Measurements from ENCODE around the gene UBE2G2.

Gene UBE2G2, protein sequence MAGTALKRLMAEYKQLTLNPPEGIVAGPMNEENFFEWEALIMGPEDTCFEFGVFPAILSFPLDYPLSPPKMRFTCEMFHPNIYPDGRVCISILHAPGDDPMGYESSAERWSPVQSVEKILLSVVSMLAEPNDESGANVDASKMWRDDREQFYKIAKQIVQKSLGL

DNA sequence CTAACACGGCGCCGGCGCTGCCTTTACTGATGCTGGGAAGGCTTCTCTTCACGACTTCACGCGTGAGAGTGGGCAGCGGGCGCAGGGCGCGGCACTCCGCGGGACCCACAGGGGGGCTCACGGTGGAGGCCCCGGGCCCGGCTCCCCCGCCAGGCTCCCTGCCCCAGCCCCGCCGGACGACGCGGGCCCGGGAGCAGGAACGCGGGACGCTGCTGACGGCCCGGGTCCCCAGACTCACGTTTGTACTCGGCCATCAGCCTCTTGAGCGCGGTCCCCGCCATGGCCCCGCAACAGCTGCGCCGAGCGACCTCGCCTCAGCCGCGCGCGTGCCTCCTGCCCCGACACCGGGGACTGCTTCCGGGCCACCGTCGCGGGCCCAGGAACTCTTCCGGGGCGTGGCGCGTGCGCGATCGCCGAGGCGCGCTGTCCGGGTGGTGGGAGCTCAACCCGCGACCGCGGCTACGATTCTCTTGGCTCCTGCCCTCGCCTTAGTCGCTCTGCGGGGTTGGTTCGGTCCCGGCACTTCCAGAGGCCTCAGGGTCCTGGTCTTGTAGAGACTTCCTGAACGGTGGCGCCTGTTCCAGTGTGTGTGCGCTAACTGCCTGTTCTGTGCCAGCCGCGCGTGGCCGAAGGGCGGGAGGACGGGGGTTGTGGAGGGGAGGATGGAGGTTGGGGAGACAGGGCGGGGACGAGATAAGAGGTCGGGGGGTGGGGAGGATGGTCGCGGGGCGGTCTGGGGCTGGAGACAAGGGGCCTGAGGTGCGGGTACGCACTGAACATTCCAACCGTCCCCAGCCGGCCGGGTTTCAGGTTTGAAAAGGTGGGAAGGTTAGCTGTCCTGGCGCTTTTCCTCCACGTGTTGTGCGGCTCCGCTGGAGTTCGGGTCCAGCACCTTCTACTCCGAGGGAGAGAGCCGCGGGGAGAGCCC, at the start of gene UBE2G2:
Gene UBE2G2 (minus strand): TSS at position 353 of the 928 bp plus-strand sequence. CDS start 72 bp downstream, at position 281.
- Histone ChIP-seq H3K36me3 (ENCODE audit: control insufficient read depth in 2 of 2, insufficient read depth in 2 of 2, low read length in 2 of 2) (peaks cover 20 to 35% of the 10 kb centered on the region in 2 donors), H3K4me1 (ENCODE audit: control insufficient read depth in 2 of 2, insufficient read depth in 2 of 2, low read length in 2 of 2) (peaks cover 21 to 23% of the 10 kb centered on the region in 2 donors), H3K9me3 (ENCODE audit: control insufficient read depth in 2 of 2, low read length in 2 of 2) (no peaks in the 10 kb centered on the region), H3K4me3 (ENCODE audit: low read length in 2 of 2) (peak within 1 kb of the TSS; percentile 74 to 85), H3K9ac (ENCODE audit: low read depth in 1 of 2, low read length in 2 of 2) (peak within 1 kb of the TSS; percentile 68 to 84), H3K27me3 (ENCODE audit: control insufficient read depth in 2 of 2, insufficient read depth in 2 of 2, low read length in 2 of 2) (no peaks in the 10 kb centered on the region), H3K27ac (ENCODE audit: low read depth in 2 of 2, low read length in 2 of 2) (peak within 1 kb of the TSS; percentile 61 to 75)

DNA sequence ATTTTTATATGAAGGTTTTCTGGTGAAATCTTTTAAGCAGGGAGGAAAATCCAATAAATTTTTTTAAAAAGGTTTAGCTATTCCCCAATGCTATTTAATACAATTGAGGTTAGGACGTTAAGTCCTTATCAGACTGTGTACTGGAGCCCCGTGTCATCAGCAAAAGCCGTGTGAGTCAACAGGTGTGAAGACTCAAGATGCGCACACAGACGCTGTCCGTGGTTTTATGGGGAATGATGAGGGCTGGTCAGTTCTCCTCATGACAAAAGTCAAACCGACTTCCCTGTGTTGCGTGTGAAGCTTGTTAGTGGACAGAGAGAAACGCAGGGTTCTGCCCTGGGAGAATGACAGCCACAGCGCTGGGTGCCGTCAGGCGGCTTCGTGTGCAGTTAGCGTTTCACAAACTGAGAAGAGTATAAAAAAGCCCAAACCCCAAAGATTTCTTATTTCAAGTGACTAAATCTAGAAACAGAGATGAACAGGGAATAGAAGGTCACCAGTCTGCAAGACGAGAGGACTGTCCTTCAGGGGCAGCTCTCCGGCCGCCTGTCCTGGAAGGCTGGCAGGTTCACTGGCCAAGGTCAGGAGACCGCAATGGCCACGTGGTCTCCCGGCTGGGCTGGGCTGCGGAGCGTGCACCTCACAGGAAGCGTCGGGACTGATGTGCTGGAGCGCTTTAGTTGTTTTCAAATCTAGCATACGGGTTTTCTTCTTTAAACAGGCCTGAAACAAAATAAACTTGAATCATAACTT, 49.5 kb upstream of the UBE2G2 start:
- Histone ChIP-seq H3K4me1 (ENCODE audit: control insufficient read depth in 2 of 2, insufficient read depth in 2 of 2, low read length in 2 of 2) (peaks cover 42 to 55% of the 10 kb centered on the region in 2 donors), H3K27me3 (ENCODE audit: control insufficient read depth in 2 of 2, insufficient read depth in 2 of 2, low read length in 2 of 2) (no peaks in the 10 kb centered on the region), H3K9me3 (ENCODE audit: control insufficient read depth in 2 of 2, low read length in 2 of 2) (no peaks in the 10 kb centered on the region), H3K36me3 (ENCODE audit: control insufficient read depth in 2 of 2, insufficient read depth in 2 of 2, low read length in 2 of 2) (peaks cover 39 to 49% of the 10 kb centered on the region in 2 donors), H3K4me3 (ENCODE audit: low read length in 2 of 2) (no peak overlapping the region), H3K9ac (ENCODE audit: low read depth in 1 of 2, low read length in 2 of 2) (no peak overlapping the region), H3K27ac (ENCODE audit: low read depth in 2 of 2, low read length in 2 of 2) (no peak overlapping the region)

DNA sequence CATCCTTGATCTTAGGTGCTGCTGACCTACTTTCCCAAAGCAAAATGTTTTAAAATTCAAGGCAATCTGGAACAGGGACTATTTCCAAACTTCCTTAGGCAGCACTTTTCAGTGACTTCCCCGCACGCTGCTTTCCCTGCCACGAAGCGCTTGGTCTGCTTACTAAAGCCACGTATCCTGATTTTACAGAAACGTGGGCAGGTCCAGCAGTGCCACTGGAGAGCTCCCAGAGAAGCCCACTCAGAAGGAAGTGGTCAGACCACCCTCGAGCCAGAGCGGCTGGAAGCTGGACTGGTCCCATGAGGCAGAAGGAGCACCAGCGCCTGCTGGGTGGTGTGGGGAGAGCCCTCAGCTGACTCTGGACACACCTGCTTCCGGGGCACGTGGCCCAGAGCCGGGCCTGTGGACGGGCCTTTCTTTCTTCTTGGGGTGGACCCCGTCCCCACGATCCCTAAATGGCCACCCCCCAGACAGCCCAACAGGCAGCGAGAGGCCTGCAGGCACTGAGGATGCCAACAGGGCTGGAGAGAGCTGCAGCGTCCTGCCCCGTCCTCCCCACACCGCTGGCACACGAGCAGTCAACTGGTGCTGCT, 48.7 kb upstream of the UBE2G2 start:
- no peak overlapping the region for H3K4me3 ChIP-seq (ENCODE audit: low read length in 2 of 2)
- peaks cover 31 to 41% of the 10 kb centered on the region in 2 donors for H3K36me3 ChIP-seq (ENCODE audit: control insufficient read depth in 2 of 2, insufficient read depth in 2 of 2, low read length in 2 of 2)
- H3K4me1 ChIP-seq (ENCODE audit: control insufficient read depth in 2 of 2, insufficient read depth in 2 of 2, low read length in 2 of 2) = peaks cover 50 to 63% of the 10 kb centered on the region in 2 donors
- no peaks in the 10 kb centered on the region for H3K27me3 ChIP-seq (ENCODE audit: control insufficient read depth in 2 of 2, insufficient read depth in 2 of 2, low read length in 2 of 2)
- peak overlapping the region; percentile 6 to 23 for H3K9ac ChIP-seq (ENCODE audit: low read depth in 1 of 2, low read length in 2 of 2)
- peak overlapping the region; percentile 76 to 78 for H3K27ac ChIP-seq (ENCODE audit: low read depth in 2 of 2, low read length in 2 of 2)
- no peaks in the 10 kb centered on the region for H3K9me3 ChIP-seq (ENCODE audit: control insufficient read depth in 2 of 2, low read length in 2 of 2)

DNA sequence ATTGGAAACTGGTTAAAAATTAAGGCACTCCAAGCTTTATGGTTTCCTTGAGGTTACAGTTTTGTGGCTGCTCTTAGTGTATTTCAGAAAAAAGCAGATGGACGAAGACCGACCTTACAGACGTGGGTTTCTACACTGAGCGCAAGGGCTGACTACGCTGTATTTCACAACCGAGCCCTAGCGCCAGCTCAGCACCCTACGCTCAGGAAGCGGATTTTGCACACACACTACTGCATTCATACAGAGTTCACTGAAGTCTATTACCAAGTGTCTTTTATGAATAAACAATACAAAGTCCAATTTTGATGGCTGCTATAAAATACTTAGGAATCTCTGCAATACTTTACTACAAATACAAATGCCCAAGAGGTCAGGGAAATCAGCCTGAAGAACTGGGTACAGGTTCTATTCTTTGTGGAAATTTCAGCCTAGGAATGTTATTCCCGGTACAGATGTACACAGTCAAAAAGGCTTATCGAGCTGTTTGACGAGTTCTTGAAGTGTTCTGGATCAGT, 48.1 kb upstream of the UBE2G2 start:
- Histone ChIP-seq H3K9ac (ENCODE audit: low read depth in 1 of 2, low read length in 2 of 2) (peak overlapping the region in 1 of 2 donors; percentile 23), H3K9me3 (ENCODE audit: control insufficient read depth in 2 of 2, low read length in 2 of 2) (no peaks in the 10 kb centered on the region), H3K36me3 (ENCODE audit: control insufficient read depth in 2 of 2, insufficient read depth in 2 of 2, low read length in 2 of 2) (peaks cover 25 to 35% of the 10 kb centered on the region in 2 donors), H3K4me1 (ENCODE audit: control insufficient read depth in 2 of 2, insufficient read depth in 2 of 2, low read length in 2 of 2) (peaks cover 52 to 65% of the 10 kb centered on the region in 2 donors), H3K27ac (ENCODE audit: low read depth in 2 of 2, low read length in 2 of 2) (peak overlapping the region; percentile 76 to 78), H3K27me3 (ENCODE audit: control insufficient read depth in 2 of 2, insufficient read depth in 2 of 2, low read length in 2 of 2) (no peaks in the 10 kb centered on the region), H3K4me3 (ENCODE audit: low read length in 2 of 2) (peak overlapping the region in 1 of 2 donors; percentile 27)

DNA sequence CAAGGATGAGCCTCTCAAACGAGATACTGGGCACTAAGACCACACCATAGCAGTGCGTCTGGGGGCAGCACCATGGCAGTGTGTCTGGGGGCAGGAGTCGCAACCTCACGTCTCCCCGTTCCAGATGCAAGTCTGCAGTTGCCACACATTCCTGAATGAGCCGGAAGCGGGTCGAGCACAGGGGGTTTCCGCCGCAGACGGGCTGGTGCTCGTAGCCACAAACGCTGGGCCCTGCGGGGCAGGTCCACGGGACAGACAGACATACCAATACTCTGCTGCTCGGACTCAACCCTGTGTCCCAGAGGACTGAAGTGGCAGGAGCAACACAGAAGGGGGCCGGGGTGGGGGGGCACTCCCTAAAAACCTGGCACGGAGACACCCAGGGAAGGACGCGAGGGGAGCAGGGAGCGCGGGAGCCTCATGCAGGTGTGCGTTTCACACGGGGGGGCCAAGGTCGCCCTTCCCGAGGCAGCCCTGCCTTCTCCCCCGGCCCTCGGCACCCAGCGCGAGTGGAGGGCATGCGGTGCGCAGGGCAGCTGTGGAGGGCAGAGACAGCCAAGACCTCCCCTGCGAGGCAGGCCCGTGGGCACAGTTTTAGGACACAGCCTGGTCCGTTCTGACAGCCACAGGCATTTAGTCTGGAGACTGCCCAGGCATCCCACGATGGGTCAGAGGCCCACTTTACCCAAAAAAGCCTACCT, 47.4 kb upstream of the UBE2G2 start:
- Histone ChIP-seq H3K4me1 (ENCODE audit: control insufficient read depth in 2 of 2, insufficient read depth in 2 of 2, low read length in 2 of 2) (peaks cover 52 to 63% of the 10 kb centered on the region in 2 donors), H3K27me3 (ENCODE audit: control insufficient read depth in 2 of 2, insufficient read depth in 2 of 2, low read length in 2 of 2) (no peaks in the 10 kb centered on the region), H3K36me3 (ENCODE audit: control insufficient read depth in 2 of 2, insufficient read depth in 2 of 2, low read length in 2 of 2) (peaks cover 18 to 29% of the 10 kb centered on the region in 2 donors), H3K9ac (ENCODE audit: low read depth in 1 of 2, low read length in 2 of 2) (peak overlapping the region in 1 of 2 donors; percentile 14), H3K9me3 (ENCODE audit: control insufficient read depth in 2 of 2, low read length in 2 of 2) (no peaks in the 10 kb centered on the region), H3K4me3 (ENCODE audit: low read length in 2 of 2) (peak overlapping the region in 1 of 2 donors; percentile 27), H3K27ac (ENCODE audit: low read depth in 2 of 2, low read length in 2 of 2) (peak overlapping the region; percentile 76 to 78)

DNA sequence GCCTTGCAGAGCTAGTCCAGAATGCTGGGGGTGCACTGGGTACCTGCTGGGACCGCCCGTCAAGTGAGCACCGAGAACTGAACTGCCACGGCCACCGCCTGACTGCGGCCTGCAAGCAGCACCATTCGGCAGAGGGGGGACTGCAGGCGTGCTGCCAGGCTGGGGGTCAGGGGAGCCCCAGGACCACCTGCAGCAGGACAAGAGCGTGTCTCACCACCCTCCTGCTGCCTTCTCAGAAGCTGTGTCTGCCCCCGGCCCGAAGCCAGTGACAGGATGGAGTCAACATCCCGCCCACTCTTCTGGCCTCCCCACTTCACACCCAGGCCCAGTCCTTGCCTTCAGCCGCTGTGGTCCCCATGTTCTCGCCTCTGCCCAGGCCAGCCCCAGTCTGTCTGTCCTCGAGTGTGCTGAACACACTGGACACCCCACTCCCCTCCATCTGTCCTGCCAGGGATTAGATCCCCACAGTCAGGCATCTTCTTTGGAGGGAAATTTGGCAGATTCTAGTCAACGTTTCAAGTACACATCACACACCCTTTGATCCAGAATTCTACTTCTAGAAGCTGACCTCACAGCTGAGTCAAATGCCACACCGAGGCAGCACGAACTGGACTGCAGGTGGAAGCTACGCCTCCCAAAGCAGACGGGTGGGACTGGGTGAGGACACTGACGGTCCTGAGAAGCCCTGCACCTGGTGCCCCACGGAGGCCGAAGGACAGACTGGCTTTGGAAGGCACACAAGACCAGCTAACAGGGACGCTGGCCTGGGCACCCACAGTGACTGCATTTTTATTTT, 45.8 kb upstream of the UBE2G2 start:
- Histone ChIP-seq H3K9me3 (ENCODE audit: control insufficient read depth in 2 of 2, low read length in 2 of 2) (no peaks in the 10 kb centered on the region), H3K27ac (ENCODE audit: low read depth in 2 of 2, low read length in 2 of 2) (no peak overlapping the region), H3K36me3 (ENCODE audit: control insufficient read depth in 2 of 2, insufficient read depth in 2 of 2, low read length in 2 of 2) (peaks cover 16 to 23% of the 10 kb centered on the region in 2 donors), H3K4me1 (ENCODE audit: control insufficient read depth in 2 of 2, insufficient read depth in 2 of 2, low read length in 2 of 2) (peaks cover 46 to 52% of the 10 kb centered on the region in 2 donors), H3K27me3 (ENCODE audit: control insufficient read depth in 2 of 2, insufficient read depth in 2 of 2, low read length in 2 of 2) (peaks cover 0 to 4% of the 10 kb centered on the region in 2 donors), H3K9ac (ENCODE audit: low read depth in 1 of 2, low read length in 2 of 2) (no peak overlapping the region), H3K4me3 (ENCODE audit: low read length in 2 of 2) (no peak overlapping the region)

DNA sequence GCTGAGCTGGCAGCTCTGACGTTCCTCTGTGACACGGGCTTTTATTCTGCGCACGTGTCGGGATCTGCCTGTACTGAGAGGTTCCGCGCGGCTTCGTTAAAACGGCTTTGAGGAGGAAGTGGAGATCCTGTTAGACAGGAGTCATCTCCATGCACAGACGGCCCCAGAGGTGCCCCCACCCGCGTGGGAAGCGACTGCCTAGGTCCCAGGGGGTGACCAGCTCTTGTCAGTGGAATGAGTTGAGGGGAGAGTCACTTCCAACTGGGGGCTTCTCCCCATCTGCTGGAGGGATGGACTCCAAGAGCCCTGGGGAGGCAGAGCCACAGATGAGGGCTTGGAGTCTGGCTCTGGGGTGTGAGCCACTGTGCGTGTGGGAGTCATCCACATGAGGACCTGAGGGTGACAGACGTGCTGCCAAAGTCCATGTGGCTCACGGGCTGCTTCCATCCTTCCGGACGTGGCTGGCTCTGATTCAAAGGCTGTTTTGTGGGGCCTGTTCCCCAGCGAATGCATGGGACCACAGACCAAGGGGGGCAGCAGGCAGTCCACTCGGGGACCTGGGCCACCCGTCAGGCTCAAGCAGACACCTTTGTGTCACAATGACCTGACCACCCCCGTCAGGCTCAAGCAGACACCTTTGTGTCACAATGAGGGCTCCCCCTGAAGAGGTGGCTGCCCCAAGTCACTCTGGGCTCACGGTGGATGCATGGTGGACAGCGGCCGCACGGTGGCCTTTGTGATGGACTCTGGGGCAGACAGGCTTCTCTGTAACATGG, 45.1 kb upstream of the UBE2G2 start:
- Histone ChIP-seq H3K9me3 (ENCODE audit: control insufficient read depth in 2 of 2, low read length in 2 of 2) (no peaks in the 10 kb centered on the region), H3K4me3 (ENCODE audit: low read length in 2 of 2) (peak overlapping the region in 1 of 2 donors; percentile 57), H3K4me1 (ENCODE audit: control insufficient read depth in 2 of 2, insufficient read depth in 2 of 2, low read length in 2 of 2) (peaks cover 45 to 51% of the 10 kb centered on the region in 2 donors), H3K36me3 (ENCODE audit: control insufficient read depth in 2 of 2, insufficient read depth in 2 of 2, low read length in 2 of 2) (peaks cover 16 to 21% of the 10 kb centered on the region in 2 donors), H3K27me3 (ENCODE audit: control insufficient read depth in 2 of 2, insufficient read depth in 2 of 2, low read length in 2 of 2) (peaks cover 0 to 4% of the 10 kb centered on the region in 2 donors), H3K27ac (ENCODE audit: low read depth in 2 of 2, low read length in 2 of 2) (no peak overlapping the region), H3K9ac (ENCODE audit: low read depth in 1 of 2, low read length in 2 of 2) (peak overlapping the region in 1 of 2 donors; percentile 47)

DNA sequence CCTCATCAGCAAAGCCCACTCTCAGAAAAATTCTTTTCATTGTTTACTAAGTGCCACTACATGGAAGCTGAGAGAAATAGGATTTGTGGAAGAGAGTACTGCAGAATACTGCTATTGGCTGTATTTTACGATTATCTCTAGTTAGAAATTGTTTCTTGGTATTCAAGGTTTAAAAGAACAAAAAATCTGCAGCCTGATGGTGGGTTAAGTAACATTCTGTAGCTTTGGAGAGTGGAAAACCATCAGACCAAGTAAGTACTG, 44.5 kb upstream of the UBE2G2 start:
- peak overlapping the region; percentile 24 to 57 for H3K4me3 ChIP-seq (ENCODE audit: low read length in 2 of 2)
- H3K9me3 ChIP-seq (ENCODE audit: control insufficient read depth in 2 of 2, low read length in 2 of 2) = no peaks in the 10 kb centered on the region
- peaks cover 13 to 19% of the 10 kb centered on the region in 2 donors for H3K36me3 ChIP-seq (ENCODE audit: control insufficient read depth in 2 of 2, insufficient read depth in 2 of 2, low read length in 2 of 2)
- no peak overlapping the region for H3K27ac ChIP-seq (ENCODE audit: low read depth in 2 of 2, low read length in 2 of 2)
- H3K9ac ChIP-seq (ENCODE audit: low read depth in 1 of 2, low read length in 2 of 2) = peak overlapping the region in 1 of 2 donors; percentile 29
- peaks cover 0 to 4% of the 10 kb centered on the region in 2 donors for H3K27me3 ChIP-seq (ENCODE audit: control insufficient read depth in 2 of 2, insufficient read depth in 2 of 2, low read length in 2 of 2)
- peaks cover 45 to 51% of the 10 kb centered on the region in 2 donors for H3K4me1 ChIP-seq (ENCODE audit: control insufficient read depth in 2 of 2, insufficient read depth in 2 of 2, low read length in 2 of 2)

Measured in mucosa of rectum (tissue), 2 donors.